ENCODE data around the gene ARHGAP31. TPM values are rescaled to one million over a fixed set of nuclear protein-coding genes. Genes with fewer than 3 reads are reported as not detected.
"Not testable (repeated sequence)": the region's sequence is repeated elsewhere in the genome, so short reads cannot be mapped to it uniquely, and the experiment has no call there.

The ARHGAP31 gene
- total RNA-seq, 2 donors from 2014 or later: 10.7 to 12.1 TPM

- DNase-seq (no peak), ATAC-seq (no peak)
These were observed 44.6 kb downstream of the ARHGAP31 start for GRCh38 chr3:119338754-119339153.

GRCh38 chr3:119340014-119340413, 45.8 kb downstream of the ARHGAP31 start:
- intact Hi-C loops (cut with DNase I, micrococcal nuclease): no loop called here
- ATAC-seq (no peak), DNase-seq (no peak)

More at GRCh38 chr3:119338754-119339153, 44.6 kb downstream of the ARHGAP31 start:
- intact Hi-C loops (cut with DNase I, micrococcal nuclease): no loop called here

GRCh38 chr3:119340446-119340845, 46.3 kb downstream of the ARHGAP31 start:
- ATAC-seq (no peak), DNase-seq (no peak)
- intact Hi-C loops (cut with DNase I, micrococcal nuclease): no loop called here

- intact Hi-C loops (cut with DNase I, micrococcal nuclease): no loop called here
These were observed 48.0 kb downstream of the ARHGAP31 start for GRCh38 chr3:119342176-119342575.

GRCh38 chr3:119343719-119344118, 49.5 kb downstream of the ARHGAP31 start:
- DNase-seq (no peak), ATAC-seq (no peak)
- intact Hi-C loops (cut with DNase I, micrococcal nuclease): no loop called here

More at GRCh38 chr3:119342176-119342575, 48.0 kb downstream of the ARHGAP31 start:
- no peak for DNase-seq
- ATAC-seq: no peak

- ATAC-seq (peak; percentile 80), DNase-seq (no peak)
- intact Hi-C loops (cut with DNase I, micrococcal nuclease): no loop called here
These were observed 51.9 kb downstream of the ARHGAP31 start for GRCh38 chr3:119346076-119346496.

- no peak for DNase-seq
- peak; percentile 62 for ATAC-seq
- intact Hi-C loops (cut with DNase I, micrococcal nuclease): no loop called here
These were observed 52.9 kb downstream of the ARHGAP31 start for GRCh38 chr3:119347036-119347435.

GRCh38 chr3:119349354-119350041, 55.3 kb downstream of the ARHGAP31 start:
- no peak for DNase-seq
- ATAC-seq: no peak
- intact Hi-C loops (cut with DNase I, micrococcal nuclease): no loop called here

- ATAC-seq (no peak), DNase-seq (no peak)
- intact Hi-C loops (cut with DNase I, micrococcal nuclease): no loop called here
These were observed 55.9 kb downstream of the ARHGAP31 start for GRCh38 chr3:119350114-119350513.

- DNase-seq (no peak), ATAC-seq (no peak)
- intact Hi-C loops (cut with DNase I, micrococcal nuclease): no loop called here
These were observed 57.4 kb downstream of the ARHGAP31 start for GRCh38 chr3:119351581-119351980.

GRCh38 chr3:119352034-119352609, 57.9 kb downstream of the ARHGAP31 start:
- intact Hi-C loops (cut with DNase I, micrococcal nuclease): no loop called here
- no peak for ATAC-seq
- no peak for DNase-seq

GRCh38 chr3:119352863-119353527, 58.8 kb downstream of the ARHGAP31 start:
- intact Hi-C loops (cut with DNase I, micrococcal nuclease): no loop called here
- DNase-seq: no peak
- ATAC-seq: peak; percentile 52

GRCh38 chr3:119355608-119356007, 61.4 kb downstream of the ARHGAP31 start:
- DNase-seq; ATAC-seq; intact Hi-C loops (cut with DNase I, micrococcal nuclease): not testable (repeated sequence)

GRCh38 chr3:119356646-119357045, 62.5 kb downstream of the ARHGAP31 start:
- ATAC-seq: no peak
- intact Hi-C loops (cut with DNase I, micrococcal nuclease): no loop called here
- no peak for DNase-seq

GRCh38 chr3:119357190-119357589, 63.0 kb downstream of the ARHGAP31 start:
- intact Hi-C loops (cut with DNase I, micrococcal nuclease): no loop called here
- DNase-seq (no peak), ATAC-seq (peak; percentile 73)

GRCh38 chr3:119359476-119360326, 65.5 kb downstream of the ARHGAP31 start:
- ATAC-seq (no peak), DNase-seq (no peak)
- intact Hi-C loops (cut with DNase I, micrococcal nuclease): no loop called here

GRCh38 chr3:119360736-119361462, 66.7 kb downstream of the ARHGAP31 start:
- DNase-seq (no peak), ATAC-seq (no peak)
- intact Hi-C loops (cut with DNase I, micrococcal nuclease): no loop called here

- no peak for DNase-seq
- intact Hi-C loops (cut with DNase I, micrococcal nuclease): no loop called here
- no peak for ATAC-seq
These were observed 67.8 kb downstream of the ARHGAP31 start for GRCh38 chr3:119362010-119362409.
